Measurements from ENCODE around the gene NEURL1.

The NEURL1 gene

GRCh38 chr10:103539751-103540150 lies 46.2 kb downstream of the NEURL1 start:
- Mint-ChIP-seq H3K27ac (no peak overlapping the region), H3K27me3 (peaks cover 4% of the 10 kb centered on the region), H3K4me3 (no peak overlapping the region)

GRCh38 chr10:103540722-103541121 lies 47.2 kb downstream of the NEURL1 start:
- Mint-ChIP-seq H3K4me1 (ENCODE audit: low read depth) (peaks cover 11% of the 10 kb centered on the region), H3K9me3 (ENCODE audit: low read depth) (no peaks in the 10 kb centered on the region), H3K27ac (no peak overlapping the region), H3K36me3 (no peaks in the 10 kb centered on the region), H3K27me3 (peaks cover 2% of the 10 kb centered on the region), H3K4me3 (no peak overlapping the region)

More at GRCh38 chr10:103539751-103540150, 46.2 kb downstream of the NEURL1 start:
- Mint-ChIP-seq H3K4me1 (ENCODE audit: low read depth) (peaks cover 11% of the 10 kb centered on the region), H3K36me3 (no peaks in the 10 kb centered on the region), H3K9me3 (ENCODE audit: low read depth) (no peaks in the 10 kb centered on the region)

- Mint-ChIP-seq H3K36me3 (no peaks in the 10 kb centered on the region), H3K4me3 (no peak overlapping the region), H3K27me3 (peaks cover 2% of the 10 kb centered on the region), H3K27ac (no peak overlapping the region), H3K4me1 (ENCODE audit: low read depth) (peaks cover 11% of the 10 kb centered on the region), H3K9me3 (ENCODE audit: low read depth) (no peaks in the 10 kb centered on the region)
These were observed 48.1 kb downstream of the NEURL1 start for GRCh38 chr10:103541616-103542015.

GRCh38 chr10:103542764-103543616 lies 49.5 kb downstream of the NEURL1 start:
- H3K27ac Mint-ChIP-seq = no peak overlapping the region

GRCh38 chr10:103543617-103544525 lies 50.4 kb downstream of the NEURL1 start:
- Mint-ChIP-seq H3K9me3 (ENCODE audit: low read depth) (no peaks in the 10 kb centered on the region), H3K4me1 (ENCODE audit: low read depth) (peaks cover 11% of the 10 kb centered on the region), H3K4me3 (peak overlapping the region; percentile 52), H3K27me3 (no peaks in the 10 kb centered on the region), H3K27ac (no peak overlapping the region), H3K36me3 (no peaks in the 10 kb centered on the region)

More at GRCh38 chr10:103542764-103543616, 49.5 kb downstream of the NEURL1 start:
- peaks cover 11% of the 10 kb centered on the region for H3K4me1 Mint-ChIP-seq (ENCODE audit: low read depth)
- H3K9me3 Mint-ChIP-seq (ENCODE audit: low read depth) = no peaks in the 10 kb centered on the region
- no peaks in the 10 kb centered on the region for H3K36me3 Mint-ChIP-seq
- peak overlapping the region; percentile 82 for H3K4me3 Mint-ChIP-seq
- no peaks in the 10 kb centered on the region for H3K27me3 Mint-ChIP-seq

- no peak overlapping the region for H3K27ac Mint-ChIP-seq
These were observed 51.3 kb downstream of the NEURL1 start for GRCh38 chr10:103544657-103545310.

GRCh38 chr10:103545366-103545765 lies 51.9 kb downstream of the NEURL1 start:
- no peaks in the 10 kb centered on the region for H3K36me3 Mint-ChIP-seq
- no peaks in the 10 kb centered on the region for H3K27me3 Mint-ChIP-seq
- H3K27ac Mint-ChIP-seq = no peak overlapping the region
- no peak overlapping the region for H3K4me3 Mint-ChIP-seq
- H3K4me1 Mint-ChIP-seq (ENCODE audit: low read depth) = peaks cover 11% of the 10 kb centered on the region
- H3K9me3 Mint-ChIP-seq (ENCODE audit: low read depth) = no peaks in the 10 kb centered on the region

More at GRCh38 chr10:103544657-103545310, 51.3 kb downstream of the NEURL1 start:
- Mint-ChIP-seq H3K36me3 (no peaks in the 10 kb centered on the region), H3K9me3 (ENCODE audit: low read depth) (no peaks in the 10 kb centered on the region), H3K4me1 (ENCODE audit: low read depth) (peaks cover 11% of the 10 kb centered on the region), H3K4me3 (no peak overlapping the region), H3K27me3 (no peaks in the 10 kb centered on the region)

GRCh38 chr10:103545771-103546281 lies 52.3 kb downstream of the NEURL1 start:
- Mint-ChIP-seq H3K4me1 (ENCODE audit: low read depth) (peaks cover 11% of the 10 kb centered on the region), H3K27ac (no peak overlapping the region), H3K4me3 (no peak overlapping the region), H3K36me3 (no peaks in the 10 kb centered on the region), H3K27me3 (no peaks in the 10 kb centered on the region), H3K9me3 (ENCODE audit: low read depth) (no peaks in the 10 kb centered on the region)

GRCh38 chr10:103546401-103546800 lies 52.9 kb downstream of the NEURL1 start:
- Mint-ChIP-seq H3K27ac (no peak overlapping the region), H3K4me1 (ENCODE audit: low read depth) (peaks cover 11% of the 10 kb centered on the region), H3K9me3 (ENCODE audit: low read depth) (no peaks in the 10 kb centered on the region), H3K27me3 (no peaks in the 10 kb centered on the region), H3K4me3 (no peak overlapping the region), H3K36me3 (no peaks in the 10 kb centered on the region)

- H3K27ac Mint-ChIP-seq = no peak overlapping the region
- H3K4me3 Mint-ChIP-seq = no peak overlapping the region
- no peaks in the 10 kb centered on the region for H3K27me3 Mint-ChIP-seq
- H3K36me3 Mint-ChIP-seq = no peaks in the 10 kb centered on the region
- peaks cover 10% of the 10 kb centered on the region for H3K4me1 Mint-ChIP-seq (ENCODE audit: low read depth)
- H3K9me3 Mint-ChIP-seq (ENCODE audit: low read depth) = no peaks in the 10 kb centered on the region
These were observed 54.0 kb downstream of the NEURL1 start for GRCh38 chr10:103547391-103547946.

GRCh38 chr10:103548006-103548405 lies 54.5 kb downstream of the NEURL1 start:
- Mint-ChIP-seq H3K36me3 (no peaks in the 10 kb centered on the region), H3K27me3 (no peaks in the 10 kb centered on the region), H3K4me1 (ENCODE audit: low read depth) (peaks cover 5% of the 10 kb centered on the region), H3K9me3 (ENCODE audit: low read depth) (no peaks in the 10 kb centered on the region), H3K4me3 (no peak overlapping the region), H3K27ac (no peak overlapping the region)

- Mint-ChIP-seq H3K36me3 (no peaks in the 10 kb centered on the region), H3K27ac (no peak overlapping the region), H3K27me3 (no peaks in the 10 kb centered on the region), H3K4me3 (no peak overlapping the region), H3K9me3 (ENCODE audit: low read depth) (no peaks in the 10 kb centered on the region), H3K4me1 (ENCODE audit: low read depth) (peaks cover 2% of the 10 kb centered on the region)
These were observed 55.3 kb downstream of the NEURL1 start for GRCh38 chr10:103548581-103549348.

- Mint-ChIP-seq H3K9me3 (ENCODE audit: low read depth) (no peaks in the 10 kb centered on the region), H3K4me1 (ENCODE audit: low read depth) (peaks cover 7% of the 10 kb centered on the region), H3K4me3 (no peak overlapping the region), H3K36me3 (no peaks in the 10 kb centered on the region), H3K27me3 (no peaks in the 10 kb centered on the region), H3K27ac (no peak overlapping the region)
These were observed 55.8 kb downstream of the NEURL1 start for GRCh38 chr10:103549349-103549685.

GRCh38 chr10:103550229-103550628 lies 56.7 kb downstream of the NEURL1 start:
- peaks cover 13% of the 10 kb centered on the region for H3K4me1 Mint-ChIP-seq (ENCODE audit: low read depth)
- no peaks in the 10 kb centered on the region for H3K9me3 Mint-ChIP-seq (ENCODE audit: low read depth)
- H3K36me3 Mint-ChIP-seq = no peaks in the 10 kb centered on the region
- no peak overlapping the region for H3K27ac Mint-ChIP-seq
- no peaks in the 10 kb centered on the region for H3K27me3 Mint-ChIP-seq
- no peak overlapping the region for H3K4me3 Mint-ChIP-seq
